Measurements from ENCODE around the gene HOXC12.

HOXC12 gene

GRCh38 chr12:53978477-53979356, 24.0 kb downstream of the HOXC12 start:
- in situ Hi-C loops (cut with MboI; ENCODE audit: low pct_unique_long_range_greater_than_20kb, low sequenced_read_pairs): no loop called here
- no peak for DNase-seq

GRCh38 chr12:53980104-53980801, 25.6 kb downstream of the HOXC12 start:
- in situ Hi-C loops (cut with MboI; ENCODE audit: low pct_unique_long_range_greater_than_20kb, low sequenced_read_pairs): no loop called here
- DNase-seq: no peak

- no peak for DNase-seq
- in situ Hi-C loops (cut with MboI; ENCODE audit: low pct_unique_long_range_greater_than_20kb, low sequenced_read_pairs): no loop called here
These were observed 26.2 kb downstream of the HOXC12 start for GRCh38 chr12:53980802-53981496.

- no peak for DNase-seq
- in situ Hi-C loops (cut with MboI; ENCODE audit: low pct_unique_long_range_greater_than_20kb, low sequenced_read_pairs): no loop called here
These were observed 27.2 kb downstream of the HOXC12 start for GRCh38 chr12:53981634-53982565.

GRCh38 chr12:53982648-53983567, 28.2 kb downstream of the HOXC12 start:
- DNase-seq: no peak

GRCh38 chr12:53983568-53983949, 28.9 kb downstream of the HOXC12 start:
- in situ Hi-C loops (cut with MboI; ENCODE audit: low pct_unique_long_range_greater_than_20kb, low sequenced_read_pairs): no loop called here

More at GRCh38 chr12:53982648-53983567, 28.2 kb downstream of the HOXC12 start:
- in situ Hi-C loops (cut with MboI; ENCODE audit: low pct_unique_long_range_greater_than_20kb, low sequenced_read_pairs): no loop called here

GRCh38 chr12:53983950-53984572, 29.4 kb downstream of the HOXC12 start:
- DNase-seq: no peak
- in situ Hi-C loops (cut with MboI; ENCODE audit: low pct_unique_long_range_greater_than_20kb, low sequenced_read_pairs): no loop called here

More at GRCh38 chr12:53983568-53983949, 28.9 kb downstream of the HOXC12 start:
- no peak for DNase-seq

- peak; percentile 93 for DNase-seq
- in situ Hi-C loops (cut with MboI; ENCODE audit: low pct_unique_long_range_greater_than_20kb, low sequenced_read_pairs): no loop called here
These were observed 30.4 kb downstream of the HOXC12 start, which contains the start of gene HOXC10 for GRCh38 chr12:53984901-53985691. Gene HOXC10 (plus strand): TSS chr12:53985146. CDS start chr12:53985260, 114 bp downstream.

GRCh38 chr12:53985692-53985993, 30.9 kb downstream of the HOXC12 start:
- DNase-seq: no peak
- in situ Hi-C loops (cut with MboI; ENCODE audit: low pct_unique_long_range_greater_than_20kb, low sequenced_read_pairs): no loop called here

GRCh38 chr12:53985994-53986685, 31.4 kb downstream of the HOXC12 start:
- in situ Hi-C loops (cut with MboI; ENCODE audit: low pct_unique_long_range_greater_than_20kb, low sequenced_read_pairs): no loop called here
- peak; percentile 74 for DNase-seq

GRCh38 chr12:53986686-53987483, 32.2 kb downstream of the HOXC12 start:
- no peak for DNase-seq
- in situ Hi-C loops (cut with MboI; ENCODE audit: low pct_unique_long_range_greater_than_20kb, low sequenced_read_pairs): no loop called here

GRCh38 chr12:53987787-53988230, 33.1 kb downstream of the HOXC12 start:
- peak; percentile 54 for DNase-seq
- in situ Hi-C loops (cut with MboI; ENCODE audit: low pct_unique_long_range_greater_than_20kb, low sequenced_read_pairs): no loop called here

GRCh38 chr12:53988541-53989226, 34.0 kb downstream of the HOXC12 start:
- no peak for DNase-seq
- in situ Hi-C loops (cut with MboI; ENCODE audit: low pct_unique_long_range_greater_than_20kb, low sequenced_read_pairs): no loop called here

GRCh38 chr12:53989227-53990113, 34.8 kb downstream of the HOXC12 start:
- DNase-seq: peak; percentile 84
- in situ Hi-C loops (cut with MboI; ENCODE audit: low pct_unique_long_range_greater_than_20kb, low sequenced_read_pairs): no loop called here
